Measurements from ENCODE around the gene VWA2. TPM values are rescaled to one million over a fixed set of nuclear protein-coding genes. Genes with fewer than 3 reads are reported as not detected.

VWA2 gene
- total and polyA plus RNA-seq, 2 of the 4 experiments (the other 2 are of a cell fraction), result not detected

- H3K14ac ChIP-seq (replicated peaks; ENCODE audit: low read depth, low read length), result no peak overlapping the region
- no peak overlapping the region for H3K23ac ChIP-seq (ENCODE audit: low read depth, low read length)
- no peak overlapping the region for H3K9ac ChIP-seq (ENCODE audit: low read depth, low read length)
- H2AFZ ChIP-seq (replicated peaks; ENCODE audit: low read length, poor library complexity), result no peak overlapping the region
- peaks cover 39% of the 10 kb centered on the region for H3K27me3 ChIP-seq (ENCODE audit: control insufficient read depth, insufficient read depth, low read length)
- no CpG with 5 or more reads among the region's 14 CpGs for WGBS, 2 experiments (ENCODE audit: extremely low coverage in 2 of 2, insufficient read length in 1 of 2)
- no peak overlapping the region for H3K27ac ChIP-seq (ENCODE audit: insufficient read depth, low read length)
- H2AK9ac ChIP-seq (replicated peaks; ENCODE audit: low read depth, low read length, poor library complexity), result no peak overlapping the region
- no peaks in the 10 kb centered on the region for H3K4me1 ChIP-seq (ENCODE audit: control insufficient read depth, insufficient read depth, low read length)
- no peak overlapping the region for H3K4me3 ChIP-seq (ENCODE audit: insufficient read depth, low read depth, low read length)
- no peak overlapping the region for H3K4me2 ChIP-seq (ENCODE audit: low read depth, low read length)
- no peak overlapping the region for H2BK120ac ChIP-seq (ENCODE audit: low read depth, low read length)
- ATAC-seq (ENCODE audit: low read depth) (no peak), DNase-seq (no peak)
- no peak overlapping the region for H4K91ac ChIP-seq (ENCODE audit: insufficient read depth, low read depth, low read length)
- in situ Hi-C loops (cut with MboI; ENCODE audit: low sequenced_read_pairs), result no loop called here
- CTCF ChIA-PET, result no interaction called here
- no peaks in the 10 kb centered on the region for H3K79me1 ChIP-seq (ENCODE audit: low read depth in 1 of 2, low read length in 2 of 2)
- H2BK20ac ChIP-seq (ENCODE audit: low read depth, low read length), result no peak overlapping the region
- no peak overlapping the region for H2BK5ac ChIP-seq (ENCODE audit: low read depth, low read length, poor library complexity, severe bottlenecking)
- H4K20me1 ChIP-seq (ENCODE audit: insufficient read depth, low read length), result no peaks in the 10 kb centered on the region
- TF ChIP-seq SMC3 (IDR thresholded peaks at IDR 0.05; ENCODE audit: low read depth, low read length) (no peak), RFX5 (IDR thresholded peaks at IDR 0.05; ENCODE audit: low read depth, low read length) (no peak), FOS (IDR thresholded peaks at IDR 0.05; ENCODE audit: low read depth, low read length) (no peak), CEBPB (IDR thresholded peaks at IDR 0.05; ENCODE audit: low read depth, low read length) (no peak), BHLHE40 (IDR thresholded peaks at IDR 0.05; ENCODE audit: low read depth, low read length) (no peak), CTCF (conservative IDR thresholded peaks at IDR 0.05; ENCODE audit: low read depth, low read length) (no peak), CHD1 (IDR thresholded peaks at IDR 0.05; ENCODE audit: low read depth, low read length) (no peak), POLR2A (IDR thresholded peaks at IDR 0.05; ENCODE audit: low read depth, low read length) (no peak)
- TF ChIP-seq, protein P1, sequence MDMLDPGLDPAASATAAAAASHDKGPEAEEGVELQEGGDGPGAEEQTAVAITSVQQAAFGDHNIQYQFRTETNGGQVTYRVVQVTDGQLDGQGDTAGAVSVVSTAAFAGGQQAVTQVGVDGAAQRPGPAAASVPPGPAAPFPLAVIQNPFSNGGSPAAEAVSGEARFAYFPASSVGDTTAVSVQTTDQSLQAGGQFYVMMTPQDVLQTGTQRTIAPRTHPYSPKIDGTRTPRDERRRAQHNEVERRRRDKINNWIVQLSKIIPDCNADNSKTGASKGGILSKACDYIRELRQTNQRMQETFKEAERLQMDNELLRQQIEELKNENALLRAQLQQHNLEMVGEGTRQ (IDR thresholded peaks at IDR 0.05; ENCODE audit: low read depth, low read length), result no peak
- intact Hi-C loops (cut with micrococcal nuclease), result no loop called here
- POLR2A ChIA-PET (ENCODE audit: unreplicated experiment), result no interaction called here
- no peaks in the 10 kb centered on the region for H3K9me3 ChIP-seq (ENCODE audit: control insufficient read depth, insufficient read depth, low read length)
- no peak overlapping the region for H4K5ac ChIP-seq (ENCODE audit: low read depth, low read length)
- no peak overlapping the region for H4K8ac ChIP-seq (ENCODE audit: low read depth in 2 of 2, low read length in 2 of 2)
- no peak overlapping the region for H2BK15ac ChIP-seq (ENCODE audit: low read depth, low read length)
- no TSS peak for BruUV-seq (replicated peaks)
- no peaks in the 10 kb centered on the region for H3K36me3 ChIP-seq (ENCODE audit: control insufficient read depth, insufficient read depth, low read length)
- H3K9me1 ChIP-seq (ENCODE audit: insufficient read depth, low read length), result no peaks in the 10 kb centered on the region
- H3K4ac ChIP-seq (ENCODE audit: low read depth, low read length), result no peak overlapping the region
- no peak overlapping the region for H3K56ac ChIP-seq (ENCODE audit: extremely low read depth, insufficient read depth, low read length)
- H3K18ac ChIP-seq (ENCODE audit: low read depth, low read length), result no peak overlapping the region
- H2AK5ac ChIP-seq (ENCODE audit: low read depth, low read length), result no peak overlapping the region
- dilution Hi-C loops (cut with HindIII; ENCODE audit: low sequenced_read_pairs, unreplicated experiment), result no loop called here
Observed at GRCh38 chr10:114332301-114333192, 93.5 kb downstream of the VWA2 start.
